Measurements from ENCODE around the gene ACTC1. TPM values are rescaled to one million over a fixed set of nuclear protein-coding genes. Genes with fewer than 3 reads are reported as not detected.

The ACTC1 gene
- total RNA-seq, 1 donor from 2014 or later = 4.0 TPM

DNA sequence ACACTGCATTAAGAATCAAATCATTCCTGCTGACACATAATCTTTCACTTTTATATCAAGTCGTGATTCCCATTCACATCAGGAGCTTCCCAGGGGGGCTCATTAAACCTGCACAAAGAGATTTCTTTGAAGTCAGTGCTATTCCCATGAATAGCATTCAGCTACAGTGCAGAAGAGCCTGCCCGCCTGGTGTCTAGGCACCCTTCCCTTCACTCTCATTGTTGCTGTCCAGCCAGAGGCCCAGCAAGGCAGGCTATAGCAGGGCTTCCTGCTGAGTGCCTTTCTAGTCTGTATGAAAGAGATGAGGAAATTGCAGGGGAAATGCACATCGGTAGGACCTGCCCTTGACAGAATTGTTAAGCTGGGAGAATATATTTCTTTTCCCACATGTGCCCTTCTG is 36.0 kb downstream of the ACTC1 start:
- no peak for TF ChIP-seq CTCF (IDR thresholded peaks at IDR 0.05)
- Mint-ChIP-seq H3K4me3 (ENCODE audit: unreplicated experiment) (no peak overlapping the region), H3K27ac (ENCODE audit: unreplicated experiment) (no peak overlapping the region), H3K4me1 (ENCODE audit: unreplicated experiment) (peaks cover 3% of the 10 kb centered on the region), H3K9me3 (ENCODE audit: unreplicated experiment) (no peaks in the 10 kb centered on the region), H3K27me3 (ENCODE audit: unreplicated experiment) (peaks cover 83% of the 10 kb centered on the region), H3K36me3 (ENCODE audit: unreplicated experiment) (no peaks in the 10 kb centered on the region)
- no peak for DNase-seq (ENCODE audit: extremely low spot score, unreplicated experiment)

DNA sequence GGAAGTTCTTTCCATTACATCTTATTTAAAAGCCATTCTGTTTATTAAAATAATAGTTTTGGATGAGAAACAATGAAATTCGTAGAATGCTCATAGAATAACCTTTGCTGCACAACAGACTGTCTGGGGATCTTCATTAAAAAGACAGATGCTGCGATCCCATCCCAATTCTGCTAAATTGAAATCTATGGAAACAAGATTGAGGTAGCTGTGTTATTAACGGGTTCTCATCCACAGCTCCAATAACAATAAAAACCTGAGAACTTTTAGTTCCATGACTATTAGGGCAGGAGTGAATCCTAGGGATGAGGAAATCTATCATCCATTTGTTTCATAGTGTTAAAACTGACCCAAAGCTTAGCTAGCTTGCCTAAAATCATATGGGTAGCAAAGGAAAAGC is 38.1 kb downstream of the ACTC1 start:
- Mint-ChIP-seq H3K4me3 (ENCODE audit: unreplicated experiment) (no peak overlapping the region), H3K27me3 (ENCODE audit: unreplicated experiment) (peaks cover 83% of the 10 kb centered on the region), H3K27ac (ENCODE audit: unreplicated experiment) (no peak overlapping the region), H3K36me3 (ENCODE audit: unreplicated experiment) (no peaks in the 10 kb centered on the region), H3K4me1 (ENCODE audit: unreplicated experiment) (peaks cover 6% of the 10 kb centered on the region), H3K9me3 (ENCODE audit: unreplicated experiment) (no peaks in the 10 kb centered on the region)
- DNase-seq (ENCODE audit: extremely low spot score, unreplicated experiment) = no peak
- TF ChIP-seq CTCF (IDR thresholded peaks at IDR 0.05) = no peak

- Mint-ChIP-seq H3K36me3 (ENCODE audit: unreplicated experiment) (no peaks in the 10 kb centered on the region), H3K4me3 (ENCODE audit: unreplicated experiment) (peak overlapping the region; percentile 40), H3K9me3 (ENCODE audit: unreplicated experiment) (no peaks in the 10 kb centered on the region), H3K27ac (ENCODE audit: unreplicated experiment) (no peak overlapping the region), H3K4me1 (ENCODE audit: unreplicated experiment) (peaks cover 6% of the 10 kb centered on the region), H3K27me3 (ENCODE audit: unreplicated experiment) (peaks cover 79% of the 10 kb centered on the region)
- DNase-seq (ENCODE audit: extremely low spot score, unreplicated experiment) = no peak
- no peak for TF ChIP-seq CTCF (IDR thresholded peaks at IDR 0.05)
These were observed 40.0 kb downstream of the ACTC1 start for GRCh38 chr15:34755419-34755773.

DNA sequence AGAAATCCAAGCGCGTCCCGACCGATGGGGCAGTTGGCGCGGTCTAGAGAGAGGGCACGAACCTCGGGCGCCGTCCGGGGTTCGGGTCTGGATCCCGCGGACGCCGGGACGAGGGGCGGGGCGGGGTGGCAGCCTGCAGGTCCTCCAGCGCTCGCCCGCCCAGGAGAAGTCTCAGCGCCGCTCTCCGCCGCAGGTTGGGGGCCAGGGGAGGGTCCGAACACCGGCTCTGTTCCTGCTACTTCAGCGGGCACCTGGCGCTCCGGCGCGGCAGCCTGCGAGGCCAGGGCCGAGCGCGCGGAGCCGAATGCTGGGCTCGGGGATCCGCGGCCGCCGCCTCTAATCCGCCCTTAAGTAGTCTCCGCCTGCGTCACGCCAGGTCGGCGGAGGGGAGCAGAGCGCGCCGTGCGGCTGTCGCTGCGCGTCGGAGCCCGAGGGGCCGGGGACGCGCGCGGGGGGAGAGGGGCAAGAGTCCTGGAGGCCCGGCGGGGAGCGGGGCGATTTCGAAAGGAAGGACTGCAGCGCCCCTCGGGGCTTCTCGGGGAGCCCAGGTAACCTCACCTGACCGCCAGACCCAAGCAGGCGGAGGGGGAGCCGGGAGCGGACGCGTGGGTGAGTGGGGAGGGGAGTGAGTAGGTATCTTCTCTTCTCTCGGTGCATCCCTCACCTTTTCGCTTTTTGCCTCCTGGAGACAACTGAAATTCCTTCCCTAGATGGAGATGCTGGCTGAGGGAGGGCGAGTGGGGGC is 40.5 kb downstream of the ACTC1 start, which contains the start of gene GJD2:
Gene GJD2, minus strand, starts transcription at position 325 of the 745 bp plus-strand sequence. CDS start 510 bp downstream, outside the sequence.
- peaks cover 6% of the 10 kb centered on the region for H3K4me1 Mint-ChIP-seq (ENCODE audit: unreplicated experiment)
- peak within 1 kb of the TSS; percentile 40 for H3K4me3 Mint-ChIP-seq (ENCODE audit: unreplicated experiment)
- H3K27ac Mint-ChIP-seq (ENCODE audit: unreplicated experiment) = no peak within 1 kb of the TSS
- H3K27me3 Mint-ChIP-seq (ENCODE audit: unreplicated experiment) = peaks cover 76% of the 10 kb centered on the region
- H3K36me3 Mint-ChIP-seq (ENCODE audit: unreplicated experiment) = no peaks in the 10 kb centered on the region
- no peaks in the 10 kb centered on the region for H3K9me3 Mint-ChIP-seq (ENCODE audit: unreplicated experiment)
- TF ChIP-seq CTCF (IDR thresholded peaks at IDR 0.05) = no peak
- no peak for DNase-seq (ENCODE audit: extremely low spot score, unreplicated experiment)

- TF ChIP-seq CTCF (IDR thresholded peaks at IDR 0.05) = no peak
- Mint-ChIP-seq H3K4me3 (ENCODE audit: unreplicated experiment) (peak overlapping the region; percentile 26), H3K27ac (ENCODE audit: unreplicated experiment) (no peak overlapping the region), H3K36me3 (ENCODE audit: unreplicated experiment) (no peaks in the 10 kb centered on the region), H3K27me3 (ENCODE audit: unreplicated experiment) (peaks cover 75% of the 10 kb centered on the region), H3K4me1 (ENCODE audit: unreplicated experiment) (peaks cover 6% of the 10 kb centered on the region), H3K9me3 (ENCODE audit: unreplicated experiment) (no peaks in the 10 kb centered on the region)
- DNase-seq (ENCODE audit: extremely low spot score, unreplicated experiment) = no peak
These were observed 41.2 kb downstream of the ACTC1 start for GRCh38 chr15:34754171-34754601.
